Measurements from ENCODE around the gene ANKDD1B.
A peak's percentile ranks its signal among the peaks of the same experiment; 100 is the strongest.
"Not testable (repeated sequence)": the region's sequence is repeated elsewhere in the genome, so short reads cannot be mapped to it uniquely, and the experiment has no call there.

ANKDD1B gene

DNA sequence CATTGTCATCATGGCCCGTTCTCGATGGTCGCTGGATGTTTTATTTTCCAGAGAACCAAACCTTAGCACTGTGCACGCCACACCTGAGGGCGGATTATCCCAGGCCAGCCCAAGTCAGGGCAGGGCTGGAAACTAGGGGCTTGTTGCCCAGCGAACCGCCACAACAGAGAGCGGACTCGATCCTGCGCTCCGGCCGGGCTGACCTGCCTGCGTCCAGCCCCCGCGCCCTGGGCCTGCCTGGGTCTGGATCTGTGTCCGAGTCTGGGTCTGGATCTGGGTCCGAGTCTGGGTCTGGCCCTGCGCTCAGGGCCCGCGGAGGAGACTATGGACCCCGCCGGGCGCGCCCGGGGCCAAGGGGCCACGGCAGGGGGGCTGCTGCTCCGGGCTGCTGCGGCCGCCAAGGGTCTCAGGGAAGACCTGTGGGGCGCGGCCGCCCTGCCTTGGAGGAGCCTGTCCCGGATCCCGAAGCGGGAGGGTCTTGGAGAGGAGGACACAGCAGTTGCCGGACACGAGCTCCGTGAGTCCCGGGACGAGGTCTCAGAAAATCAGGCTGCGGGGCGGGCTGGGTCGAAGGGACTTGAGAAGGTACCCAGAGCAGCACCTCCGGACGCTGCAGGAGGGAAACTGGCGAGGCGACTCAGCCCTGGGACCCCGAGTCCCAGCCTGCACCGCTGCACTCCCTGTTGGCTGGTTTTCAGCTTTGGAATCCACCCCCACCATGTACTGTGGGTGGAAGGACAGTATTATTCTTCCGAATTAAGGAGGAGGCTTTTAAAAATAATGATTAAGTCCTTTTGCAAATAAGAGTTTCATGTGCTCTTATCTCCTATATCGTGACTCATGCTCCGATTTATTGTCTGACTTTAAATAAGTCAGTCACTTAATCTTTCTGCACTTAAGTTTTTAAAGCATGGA, at the start of gene ANKDD1B:
Gene ANKDD1B, plus strand, starts transcription at position 143 of the 915 bp plus-strand sequence. Its CDS starts 182 bp downstream, at position 325.
- no peak for DNase-seq (ENCODE audit: low read depth in 2 of 2, low spot score in 1 of 2)

- not testable (repeated sequence) for DNase-seq (ENCODE audit: low read depth in 2 of 2, low spot score in 1 of 2)
These were observed 45.1 kb upstream of the ANKDD1B start for GRCh38 chr5:75565991-75566709.

GRCh38 chr5:75566710-75567309, 44.4 kb upstream of the ANKDD1B start:
- DNase-seq (ENCODE audit: low read depth in 2 of 2, low spot score in 1 of 2): peak in 1 of 2 donors; percentile 1

- DNase-seq (ENCODE audit: low read depth in 2 of 2, low spot score in 1 of 2): no peak
These were observed 43.5 kb upstream of the ANKDD1B start for GRCh38 chr5:75567710-75568109.

- DNase-seq (ENCODE audit: low read depth in 2 of 2, low spot score in 1 of 2): no peak
These were observed 43.1 kb upstream of the ANKDD1B start for GRCh38 chr5:75568202-75568601.

- no peak for DNase-seq (ENCODE audit: low read depth in 2 of 2, low spot score in 1 of 2)
These were observed 39.7 kb upstream of the ANKDD1B start for GRCh38 chr5:75571547-75571946.

DNA sequence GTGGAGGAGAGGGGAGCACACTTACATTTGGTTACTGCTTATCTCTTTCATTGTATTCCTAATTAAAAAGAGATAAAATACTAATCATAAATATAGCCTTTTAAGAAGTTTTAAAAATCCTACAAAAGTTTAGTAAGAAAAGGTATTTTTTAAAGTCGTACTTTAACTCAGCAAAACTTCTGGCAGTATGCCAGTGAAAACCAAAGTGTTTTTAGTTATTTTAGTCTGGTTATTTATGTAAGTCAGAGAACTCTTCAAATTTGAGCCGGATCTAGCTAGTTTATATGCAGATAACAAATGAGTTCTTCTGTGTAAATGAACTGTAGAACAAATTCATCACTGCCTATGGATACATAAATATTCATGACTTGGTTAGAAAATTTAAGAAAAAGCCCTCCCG, 36.5 kb upstream of the ANKDD1B start:
- DNase-seq (ENCODE audit: low read depth in 2 of 2, low spot score in 1 of 2): no peak

DNA sequence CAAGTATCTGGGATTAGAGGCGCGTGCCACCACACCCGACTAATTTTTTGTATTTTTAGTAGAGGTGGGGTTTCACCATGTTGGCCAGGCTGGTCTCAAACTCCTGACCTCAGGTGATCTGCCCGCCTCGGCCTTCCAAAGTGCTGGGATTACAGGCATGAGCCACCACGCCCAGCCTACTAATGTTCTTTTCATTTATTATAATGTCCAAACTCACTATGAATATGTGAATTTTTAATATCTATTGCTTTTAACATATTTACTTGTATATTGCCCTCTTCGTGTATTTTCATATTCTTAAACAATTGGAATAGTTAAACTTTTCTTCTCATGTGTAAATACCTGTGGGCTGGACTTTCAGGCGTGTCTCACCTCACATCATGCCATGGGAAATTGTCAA, 33.0 kb upstream of the ANKDD1B start:
- DNase-seq (ENCODE audit: low read depth in 2 of 2, low spot score in 1 of 2): not testable (repeated sequence)

DNA sequence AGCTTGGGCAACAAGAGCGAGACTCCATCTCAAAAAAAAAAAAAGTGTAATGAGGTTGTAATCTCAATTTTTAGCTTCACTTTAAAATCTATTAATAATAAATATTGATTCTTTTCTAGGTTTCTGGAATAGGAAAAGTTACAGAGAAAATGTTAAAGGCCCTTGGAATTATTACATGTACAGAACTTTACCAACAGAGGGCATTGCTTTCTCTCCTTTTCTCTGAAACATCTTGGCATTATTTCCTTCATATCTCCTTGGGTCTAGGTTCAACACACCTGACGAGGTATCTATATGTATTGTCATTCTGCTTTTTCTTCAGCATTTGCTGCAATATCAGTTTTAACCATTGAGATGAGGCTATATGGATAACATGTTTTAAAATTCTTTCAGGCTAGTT, 26.6 kb upstream of the ANKDD1B start:
- no peak for DNase-seq (ENCODE audit: low read depth in 2 of 2, low spot score in 1 of 2)

- DNase-seq (ENCODE audit: low read depth in 2 of 2, low spot score in 1 of 2): no peak
These were observed 22.6 kb upstream of the ANKDD1B start for GRCh38 chr5:75588666-75589065.

DNA sequence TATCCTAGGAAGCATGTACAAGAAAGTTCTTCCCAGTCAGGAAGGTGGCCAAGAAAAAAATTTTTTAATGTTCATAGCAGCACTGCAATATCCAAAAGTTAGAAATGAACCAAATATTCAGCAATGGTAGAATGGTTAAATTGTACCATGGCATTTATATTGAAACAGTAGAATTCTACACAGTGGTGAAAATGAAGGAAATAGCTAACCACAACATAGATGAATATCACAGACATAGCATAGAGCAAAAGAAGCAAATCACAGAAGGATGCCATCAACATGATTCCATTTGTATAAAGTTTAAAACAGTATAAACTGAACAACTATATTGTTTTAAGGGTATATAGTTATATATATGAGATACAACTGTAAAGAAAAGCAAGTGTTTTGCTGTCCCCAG, 10.7 kb upstream of the ANKDD1B start:
- DNase-seq (ENCODE audit: low read depth in 2 of 2, low spot score in 1 of 2): no peak

GRCh38 chr5:75601567-75601966, 9.7 kb upstream of the ANKDD1B start:
- DNase-seq (ENCODE audit: low read depth in 2 of 2, low spot score in 1 of 2): no peak

DNA sequence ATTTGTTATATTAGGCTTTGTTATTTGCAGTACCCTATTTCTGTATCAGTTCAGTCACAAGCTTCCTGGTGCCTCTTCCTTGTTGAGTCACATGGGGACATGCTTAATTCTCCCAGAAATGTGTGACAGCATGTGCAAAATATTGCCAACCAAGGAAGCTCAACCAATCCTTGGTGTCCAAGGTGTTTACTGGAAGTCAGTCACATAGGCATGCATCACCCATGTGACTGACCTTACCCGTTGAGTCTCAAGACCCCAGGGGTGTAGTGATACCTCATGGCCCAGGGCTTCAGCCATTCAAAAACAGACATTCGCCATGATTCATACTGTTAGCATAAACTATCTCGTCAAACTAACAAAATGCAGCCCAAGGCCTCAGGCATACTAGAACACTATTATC, 9.3 kb upstream of the ANKDD1B start:
- DNase-seq (ENCODE audit: low read depth in 2 of 2, low spot score in 1 of 2): no peak

DNA sequence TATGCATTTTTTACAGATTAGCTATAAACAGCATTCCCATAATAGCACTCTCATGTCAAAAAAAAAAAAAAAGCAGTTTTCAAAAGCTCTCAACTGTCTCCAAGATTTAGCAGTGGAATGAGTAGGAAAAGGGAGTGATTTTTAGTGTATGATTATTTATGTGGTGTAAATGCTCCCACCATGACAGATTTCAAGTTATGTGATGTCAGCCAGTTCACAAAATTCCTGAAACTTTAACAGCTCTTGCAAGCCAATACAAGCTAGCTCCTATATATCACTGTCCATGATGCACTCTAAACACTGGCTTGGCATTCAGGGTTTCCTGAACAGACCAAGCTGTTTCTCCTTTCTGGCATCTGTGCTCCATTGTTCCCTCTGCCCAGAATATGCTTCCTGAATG, 7.9 kb upstream of the ANKDD1B start:
- no peak for DNase-seq (ENCODE audit: low read depth in 2 of 2, low spot score in 1 of 2)

DNA sequence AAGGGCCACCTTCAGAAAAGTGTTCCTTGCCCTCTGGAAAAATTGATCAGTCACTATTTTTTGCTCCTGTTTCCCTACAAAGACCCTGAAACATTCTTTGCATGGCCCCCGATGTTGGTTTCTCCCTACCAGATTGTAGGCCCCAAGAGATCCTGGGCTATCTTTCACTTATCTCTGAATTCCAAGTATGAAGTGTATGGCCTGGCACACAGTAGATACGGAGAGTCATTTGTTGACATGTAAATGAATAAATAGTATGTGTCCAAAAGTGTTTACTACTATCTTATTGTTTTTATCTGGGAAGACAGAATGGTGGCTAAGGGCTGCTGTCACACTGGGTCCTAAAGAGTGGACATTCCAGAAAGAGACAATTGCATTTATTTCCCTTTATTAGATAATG, 7.4 kb upstream of the ANKDD1B start:
- no peak for DNase-seq (ENCODE audit: low read depth in 2 of 2, low spot score in 1 of 2)

GRCh38 chr5:75607341-75607740, 3.9 kb upstream of the ANKDD1B start:
- DNase-seq (ENCODE audit: low read depth in 2 of 2, low spot score in 1 of 2): not testable (repeated sequence)

GRCh38 chr5:75608870-75609269, 2.4 kb upstream of the ANKDD1B start:
- DNase-seq (ENCODE audit: low read depth in 2 of 2, low spot score in 1 of 2): no peak

GRCh38 chr5:75610201-75610600, 1.1 kb upstream of the ANKDD1B start:
- no peak for DNase-seq (ENCODE audit: low read depth in 2 of 2, low spot score in 1 of 2)

DNA sequence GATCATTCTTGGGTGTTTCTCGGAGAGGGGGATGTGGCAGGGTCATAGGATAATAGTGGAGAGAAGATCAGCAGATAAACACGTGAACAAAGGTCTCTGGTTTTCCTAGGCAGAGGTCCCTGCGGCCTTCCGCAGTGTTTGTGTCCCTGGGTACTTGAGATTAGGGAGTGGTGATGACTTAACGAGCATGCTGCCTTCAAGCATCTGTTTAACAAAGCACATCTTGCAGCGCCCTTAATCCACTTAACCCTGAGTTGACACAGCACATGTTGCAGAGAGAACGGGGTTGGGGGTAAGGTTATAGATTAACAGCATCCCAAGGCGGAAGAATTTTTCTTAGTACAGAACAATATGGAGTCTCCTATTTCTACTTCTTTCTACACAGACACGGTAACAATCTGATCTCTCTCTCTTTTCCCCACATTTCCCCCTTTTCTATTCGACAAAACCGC, 368 bp upstream of the ANKDD1B start:
- DNase-seq (ENCODE audit: low read depth in 2 of 2, low spot score in 1 of 2): not testable (repeated sequence)

- no peak for DNase-seq (ENCODE audit: low read depth in 2 of 2, low spot score in 1 of 2)
These were observed 945 bp downstream of the ANKDD1B start for GRCh38 chr5:75612226-75612569.

- no peak for DNase-seq (ENCODE audit: low read depth in 2 of 2, low spot score in 1 of 2)
These were observed 1.6 kb downstream of the ANKDD1B start for GRCh38 chr5:75612901-75613300.

DNA sequence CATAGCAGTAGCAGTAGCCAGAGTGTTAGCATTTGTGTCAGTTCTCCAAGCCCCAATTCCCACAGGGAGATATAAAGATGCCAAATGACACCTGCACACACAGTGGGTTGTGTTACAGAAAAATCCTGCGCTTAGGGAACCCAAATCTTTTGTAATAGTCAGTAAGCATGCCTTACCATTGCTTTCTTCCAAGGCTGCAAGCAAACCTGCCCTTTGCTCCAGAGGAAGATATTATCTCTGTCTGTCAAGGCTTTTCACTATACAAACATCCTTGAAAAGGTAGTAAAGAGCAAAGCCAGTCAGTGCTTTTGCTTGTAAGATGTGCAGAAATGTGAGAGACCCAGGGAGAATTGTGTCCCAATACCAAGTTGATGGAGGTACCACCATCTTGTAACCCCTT, 2.9 kb downstream of the ANKDD1B start:
- no peak for DNase-seq (ENCODE audit: low read depth in 2 of 2, low spot score in 1 of 2)

Data from stimulated activated CD8-positive, alpha-beta memory T cell treated with anti-CD3 and anti-CD28 coated beads, Interleukin-4, amount 100 ng/mL, for 4 hours (primary cell).